SK-MEL-5 (cell line): ENCODE results near the gene HEPN1. TPM values are rescaled to one million over a fixed set of nuclear protein-coding genes. Genes with fewer than 3 reads are reported as not detected.

Experiments
- DNase-seq: peaks from one replicate; pipeline ENCODE4 v3.0.0-alpha.2; 2016; ENCODE audit warnings: low read depth, low spot score
- in situ Hi-C: cut with HindIII; loops from 2 replicates; pipeline ENCODE4 v1.10.0; 2016; ENCODE audit warnings: low sequenced_read_pairs, high pct_unique_total_duplicates, low pct_unique_long_range_greater_than_20kb
- total RNA-seq: library from RNA; depleted of rRNA; stranded (reverse); fragments of >200 nt; shearing (Covaris generic); gene quantifications from 2 replicates; pipeline ENCODE4 v1.2.3, GENCODE V29; 2014

The HEPN1 gene
- total RNA-seq, 1 experiment from 2014 or later: not detected

DNA sequence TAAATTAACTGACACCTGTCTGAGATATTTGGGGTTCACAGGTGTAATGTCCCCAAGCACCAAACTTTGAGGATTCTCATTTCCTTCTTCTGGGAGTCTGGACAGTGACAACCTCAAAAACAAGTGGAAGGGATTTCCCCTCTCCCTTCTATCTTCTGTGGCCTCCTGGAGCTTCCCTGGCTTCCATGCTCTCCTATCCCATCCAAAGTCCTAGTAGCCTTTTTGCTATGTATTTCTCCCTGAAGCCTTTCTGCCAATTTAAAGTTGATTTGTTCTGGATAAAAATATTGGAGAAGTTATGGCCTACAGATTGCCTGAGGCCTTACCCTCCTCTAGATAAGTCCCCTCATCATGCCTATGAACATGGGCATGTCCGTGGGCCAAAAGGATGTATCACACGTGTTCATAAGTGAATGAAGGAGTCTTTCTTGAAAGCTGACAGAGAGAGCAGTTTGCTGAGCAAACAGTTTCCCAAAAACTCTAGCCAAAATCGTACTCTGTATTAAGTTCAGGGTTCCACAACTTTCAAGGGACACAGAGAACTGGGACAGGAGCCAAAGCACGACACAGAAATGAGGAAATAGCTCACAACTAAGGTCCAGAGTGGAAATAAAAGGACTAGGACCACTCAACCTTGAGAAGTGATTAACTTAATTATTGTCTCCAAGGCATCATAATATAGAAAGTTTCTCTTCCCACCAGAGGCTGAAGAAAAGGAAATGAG is 10.1 kb downstream of the HEPN1 start:
- in situ Hi-C loops: no loop called here
- no peak for DNase-seq

DNA sequence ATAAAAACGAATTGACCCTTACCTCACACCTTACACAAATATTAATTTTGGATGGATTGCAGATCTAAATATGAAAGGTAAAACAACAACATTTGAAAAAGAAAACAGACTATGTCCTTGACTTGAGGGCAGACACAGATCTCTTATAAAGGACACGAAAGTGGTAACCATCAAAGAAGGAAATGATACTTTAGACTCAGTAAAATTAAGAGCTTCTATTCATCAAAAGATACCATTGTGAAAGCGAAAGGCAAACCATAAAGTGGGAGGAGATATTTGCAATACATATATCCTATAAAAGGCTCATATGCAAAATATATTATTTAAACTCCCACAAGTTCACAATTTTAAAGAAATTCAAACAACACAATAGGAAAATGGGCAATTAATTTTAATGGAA is 11.7 kb downstream of the HEPN1 start:
- in situ Hi-C loops: no loop called here

DNA sequence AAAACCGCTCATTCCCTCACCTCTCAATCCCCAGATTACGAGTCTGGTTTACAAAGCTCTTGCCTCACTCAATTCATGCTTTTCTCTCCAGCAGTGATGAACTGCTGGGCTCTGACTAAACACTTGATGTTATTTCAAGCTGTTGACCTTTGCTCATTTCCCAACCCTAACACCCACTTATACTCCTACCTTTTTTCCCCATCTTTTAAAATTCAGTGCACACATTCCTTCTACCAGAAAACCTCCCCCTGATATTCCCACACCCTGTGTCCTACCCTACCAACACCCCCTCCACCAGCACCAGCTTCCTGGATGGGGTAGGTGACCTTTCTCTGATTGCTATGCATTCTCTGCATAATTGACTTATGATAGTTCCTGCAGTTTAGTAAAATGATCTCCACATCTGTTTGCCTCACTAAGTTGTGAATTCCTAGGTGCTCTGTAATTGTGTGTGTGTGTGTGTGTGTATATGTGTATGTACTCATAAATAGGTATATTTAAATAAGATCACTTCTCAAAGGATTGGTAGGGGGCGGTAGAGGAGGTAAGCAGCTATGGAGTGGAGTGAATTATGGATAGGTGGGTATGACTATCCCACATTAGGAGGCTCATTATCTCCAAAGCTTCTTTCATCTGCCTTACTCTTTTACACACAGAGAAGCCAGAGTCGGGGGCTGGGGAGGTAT is 16.0 kb downstream of the HEPN1 start:
- in situ Hi-C loops: no loop called here
- DNase-seq: no peak

More for the DNA sequence above, 11.7 kb downstream of the HEPN1 start:
- no peak for DNase-seq

DNA sequence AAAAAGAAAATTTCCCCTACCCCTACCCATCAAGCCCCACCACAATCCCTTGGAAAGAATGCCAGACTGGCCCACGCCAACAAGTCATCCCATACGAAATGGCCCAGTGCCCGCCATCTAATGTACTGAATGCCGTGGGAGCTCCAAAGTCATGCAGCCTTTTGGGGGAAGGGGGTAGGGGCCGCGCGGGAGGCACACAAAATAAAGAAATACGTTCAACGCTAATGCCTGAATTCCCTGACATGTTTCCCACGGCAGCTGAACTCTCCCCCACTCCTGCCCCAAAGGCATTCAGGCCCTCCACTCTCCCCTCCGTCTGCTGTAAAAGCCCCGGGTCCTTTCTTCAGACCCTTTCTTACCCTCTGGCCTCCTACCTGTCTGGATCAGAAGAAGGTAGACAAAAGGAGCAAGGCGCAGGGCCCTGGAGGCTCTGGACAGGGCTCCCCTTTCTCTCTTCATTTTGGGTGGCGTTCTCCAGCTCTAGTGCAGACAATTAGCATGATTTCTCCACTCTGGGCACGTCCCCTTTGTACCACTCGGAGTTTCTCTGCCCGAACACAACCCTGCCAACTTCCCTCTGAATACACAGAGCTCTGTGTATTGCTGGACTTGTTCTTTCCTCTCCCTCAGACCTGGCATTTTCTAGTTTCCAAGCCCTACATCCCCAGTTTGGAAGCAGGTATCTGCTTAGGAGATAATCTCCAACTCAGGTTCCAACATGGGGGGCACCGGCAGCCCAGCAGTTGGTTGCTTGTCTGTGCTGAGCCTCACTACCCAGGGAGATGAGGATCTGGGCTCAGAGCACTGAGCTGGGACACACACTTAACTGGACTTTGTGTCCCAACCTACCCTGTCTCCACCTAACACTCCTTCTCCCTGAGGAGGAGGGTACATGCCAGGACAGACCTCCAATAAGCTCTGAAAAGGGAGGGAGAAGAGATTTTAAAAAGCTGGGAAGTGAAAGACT is 16.8 kb downstream of the HEPN1 start, which contains the start of gene HEPACAM:
TSS of gene HEPACAM (minus strand) at position 500 of the 967 bp plus-strand sequence. CDS start at position 459, 41 bp downstream.
- in situ Hi-C loops: no loop called here
- DNase-seq: no peak

DNA sequence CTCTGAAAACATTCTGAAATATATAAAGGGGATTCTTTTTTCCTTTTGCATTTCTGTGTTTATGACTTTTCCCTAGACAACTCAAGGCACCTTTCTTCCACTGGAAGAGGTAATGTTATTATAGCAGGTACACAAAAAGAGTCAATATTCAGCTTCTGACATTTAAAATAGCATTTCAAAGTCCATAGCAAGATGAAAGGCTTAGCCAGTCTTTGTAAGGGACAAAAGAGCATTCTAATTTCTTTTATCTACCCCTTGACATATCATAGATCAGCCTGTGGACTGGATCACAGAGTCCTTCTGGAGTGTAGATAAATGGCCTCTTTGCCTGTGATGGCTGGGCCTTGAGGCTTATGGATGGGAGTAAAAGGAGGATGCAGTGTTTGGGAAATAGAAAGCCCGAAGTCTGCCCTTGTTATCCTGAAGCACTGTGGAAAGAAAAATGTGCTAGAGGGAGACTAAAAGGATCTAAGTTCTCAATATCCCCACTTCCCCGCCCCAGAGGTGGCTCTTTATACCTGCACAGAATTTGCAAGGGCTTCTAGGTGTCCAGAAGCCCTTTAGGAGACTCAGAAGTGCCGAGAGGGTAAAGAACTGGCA is 18.4 kb downstream of the HEPN1 start:
- in situ Hi-C loops: no loop called here
- no peak for DNase-seq

DNA sequence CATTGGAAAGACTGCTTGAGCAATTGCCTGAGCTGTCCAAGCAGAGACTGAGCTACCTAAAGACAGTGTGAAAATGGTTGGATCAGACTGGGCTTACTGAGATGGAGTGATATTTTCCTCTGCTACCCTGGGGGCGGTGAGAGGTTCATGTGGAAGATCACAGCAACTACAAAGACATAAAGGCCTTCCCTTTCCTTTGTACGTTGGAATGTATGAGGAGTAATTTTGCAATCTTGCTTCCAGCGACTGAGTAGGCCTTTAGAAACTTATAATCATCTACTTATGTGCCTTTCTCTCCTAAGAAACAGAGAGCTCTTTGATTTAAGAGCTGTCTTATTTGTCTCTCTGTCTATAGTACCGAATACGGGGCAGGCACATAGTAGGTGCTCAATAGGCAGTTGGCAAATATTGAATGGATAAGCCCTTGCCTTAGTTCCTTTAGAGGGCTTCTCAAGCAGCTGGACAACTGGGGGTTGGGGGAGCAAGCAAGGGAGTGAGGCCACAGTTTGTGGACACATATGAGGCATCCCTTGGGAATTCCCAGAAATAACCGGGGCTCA is 19.2 kb downstream of the HEPN1 start:
- in situ Hi-C loops: no loop called here
- DNase-seq: peak; percentile 44

DNA sequence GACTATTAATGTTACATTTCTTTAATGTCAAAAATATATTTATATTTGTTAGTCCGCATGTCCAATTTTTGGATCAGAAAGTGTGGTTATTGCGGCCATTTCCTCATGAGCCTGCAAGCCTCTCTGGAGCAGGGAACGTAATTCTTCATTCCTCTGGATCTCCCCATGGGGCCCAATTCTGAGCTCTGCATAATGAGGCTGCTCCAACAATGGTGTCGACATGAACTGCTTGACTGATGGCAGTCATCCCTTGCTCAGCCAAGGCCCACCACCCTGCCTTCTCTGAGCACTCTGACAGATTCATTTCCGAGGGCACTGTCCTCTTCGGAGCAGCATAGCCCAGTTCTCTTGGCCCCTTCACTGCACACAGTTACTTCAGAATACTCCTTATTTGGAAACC is 19.9 kb downstream of the HEPN1 start:
- in situ Hi-C loops: no loop called here
- no peak for DNase-seq

DNA sequence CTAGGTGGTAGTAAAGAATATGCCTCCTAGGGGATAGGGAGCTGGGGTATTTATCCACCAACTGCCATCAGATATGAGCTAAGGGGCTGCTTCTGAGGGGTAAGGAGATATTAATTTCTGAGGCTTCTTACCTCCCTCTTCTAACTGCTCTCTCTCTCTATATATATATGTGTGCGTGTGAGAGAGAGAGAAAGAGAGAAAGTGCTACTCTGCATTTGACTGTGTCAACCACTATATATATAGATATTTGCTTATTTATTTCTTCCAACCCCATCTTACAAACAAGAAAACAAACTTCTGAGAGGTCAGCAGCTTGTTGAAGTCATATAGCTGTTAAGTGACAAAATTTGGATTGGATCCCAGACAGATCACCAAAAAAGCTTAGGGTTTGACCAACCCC is 22.7 kb downstream of the HEPN1 start:
- DNase-seq: no peak
- in situ Hi-C loops: no loop called here

DNA sequence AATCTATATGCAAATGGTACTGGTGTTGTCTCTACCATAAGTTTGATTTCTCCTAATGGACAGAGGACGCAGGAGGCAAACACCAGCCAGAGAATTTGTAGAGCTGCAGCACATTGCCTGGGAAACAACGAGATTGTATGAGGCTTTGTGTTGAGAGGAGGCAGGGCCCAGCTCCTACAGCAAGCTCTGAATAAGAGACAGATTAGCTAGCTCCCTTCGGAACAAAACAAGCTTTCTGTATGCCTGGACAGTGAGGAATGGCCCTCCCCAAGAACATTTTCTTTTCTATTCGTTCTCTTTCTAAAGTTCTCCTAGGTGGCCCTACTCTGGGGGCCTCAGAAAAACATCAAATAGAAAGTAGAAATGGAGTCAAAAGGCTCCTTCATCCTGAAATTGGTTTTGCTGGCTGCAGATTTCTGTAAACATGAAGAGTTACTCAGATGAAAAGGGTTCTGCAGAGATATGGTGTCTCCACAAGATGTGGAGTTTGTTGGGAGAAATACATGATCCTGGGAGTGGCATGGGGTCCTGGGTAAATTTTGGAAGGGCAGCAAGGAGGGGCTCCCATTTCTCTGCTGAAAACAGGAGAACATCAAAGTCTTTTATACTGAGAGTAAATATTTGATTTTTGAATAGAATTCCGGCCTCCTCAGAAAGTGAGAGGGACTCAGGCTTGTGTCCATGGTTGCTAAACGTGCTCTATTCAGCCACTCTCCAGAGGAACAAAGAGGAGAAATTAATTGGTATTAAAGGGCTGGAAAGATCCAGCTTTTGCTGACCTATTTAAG is 23.6 kb downstream of the HEPN1 start:
- in situ Hi-C loops: no loop called here
- DNase-seq: no peak

DNA sequence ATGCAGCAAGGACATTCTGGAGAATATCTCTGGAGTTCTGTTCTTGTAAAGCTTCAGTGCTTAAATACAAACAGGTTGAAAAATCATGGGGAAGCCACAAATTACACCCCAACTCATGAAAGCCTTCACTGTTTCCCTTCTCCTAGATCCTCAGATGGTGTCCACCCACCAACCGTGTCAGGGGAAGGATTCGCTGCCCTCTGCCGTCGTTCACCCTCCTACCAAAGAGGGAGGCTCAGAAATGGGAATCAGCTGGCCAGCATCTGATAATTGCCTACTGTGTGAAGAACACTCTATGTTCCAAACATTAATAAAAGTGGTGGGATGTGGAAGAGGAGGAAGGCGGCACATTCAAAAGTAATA is 24.2 kb downstream of the HEPN1 start:
- in situ Hi-C loops: no loop called here
- peak; percentile 14 for DNase-seq

DNA sequence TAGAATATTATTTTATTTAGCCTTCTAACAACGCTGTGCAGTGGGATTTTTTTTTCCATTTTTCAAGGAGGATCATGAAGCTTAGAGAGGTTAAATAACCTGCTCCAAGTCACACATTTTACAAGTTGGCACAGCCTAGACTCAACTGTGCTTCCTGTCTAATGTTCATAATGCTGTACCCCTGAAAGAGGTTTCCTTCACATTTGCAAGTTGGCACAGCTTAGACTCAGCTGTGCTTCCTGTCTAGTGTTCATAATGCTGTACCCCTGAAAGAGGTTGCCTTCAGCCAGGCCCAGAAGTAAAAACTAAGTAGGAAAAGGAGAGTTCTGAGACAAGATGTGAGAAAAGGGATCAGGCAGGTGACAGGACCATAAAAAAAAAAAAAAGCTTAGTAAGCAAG is 24.7 kb downstream of the HEPN1 start:
- in situ Hi-C loops: no loop called here
- DNase-seq: no peak

DNA sequence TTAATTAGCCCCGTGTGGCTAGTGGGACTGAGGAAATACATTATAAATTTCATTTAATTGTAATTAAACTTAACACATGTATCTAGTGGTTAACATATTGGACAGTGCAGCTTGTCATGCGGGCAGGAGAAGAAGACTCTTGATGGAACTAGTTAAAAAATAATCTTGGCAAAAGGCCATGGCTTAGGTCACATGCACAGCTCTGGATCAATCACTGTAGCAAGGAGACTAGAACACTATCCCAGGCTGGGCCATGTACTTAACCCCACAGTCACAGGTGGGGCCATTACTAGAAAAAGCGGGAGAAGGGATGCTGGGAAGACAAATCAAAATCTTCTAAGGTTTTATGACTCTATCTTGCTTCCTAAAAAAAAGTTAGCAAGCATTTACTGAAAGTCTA is 25.5 kb downstream of the HEPN1 start:
- no peak for DNase-seq
- in situ Hi-C loops: no loop called here

DNA sequence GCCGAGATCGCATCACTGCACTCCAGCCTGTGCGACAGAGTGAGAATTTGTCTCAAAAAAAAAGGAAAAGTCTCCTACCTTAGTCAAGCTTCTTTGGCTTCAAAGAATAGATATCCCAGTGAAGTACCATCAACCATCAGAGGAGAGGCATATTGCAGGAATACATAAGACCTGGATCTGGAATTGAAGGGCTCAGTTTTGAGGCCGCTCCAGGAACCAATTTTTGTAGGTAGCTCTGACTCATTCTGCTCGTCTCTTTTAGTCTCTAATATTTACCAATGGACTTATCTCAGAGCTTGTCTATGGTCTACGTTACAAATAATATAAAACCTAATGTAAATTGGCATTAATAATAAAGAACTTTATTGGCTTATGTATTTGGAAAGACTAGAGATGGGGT is 26.8 kb downstream of the HEPN1 start:
- in situ Hi-C loops: no loop called here
- DNase-seq: no peak

DNA sequence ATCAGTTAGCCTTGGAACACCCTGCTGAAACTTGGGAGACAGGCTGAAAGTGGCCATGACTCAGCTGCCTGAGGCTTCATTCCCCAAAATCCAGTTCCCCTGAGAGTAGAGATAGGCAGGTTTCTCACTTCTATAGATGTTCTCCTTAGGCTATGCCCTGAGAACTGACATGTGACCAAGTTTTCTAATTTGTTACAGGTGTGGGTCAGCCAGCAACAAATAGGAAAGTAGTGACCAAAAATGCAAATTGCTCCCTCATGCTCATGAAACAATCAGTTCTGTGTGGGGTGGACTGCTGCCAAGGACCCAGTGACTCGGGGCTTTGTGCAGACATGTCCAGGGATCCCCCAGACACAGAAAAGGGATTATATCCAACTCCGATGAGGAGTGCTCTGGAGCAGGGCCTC is 27.7 kb downstream of the HEPN1 start:
- DNase-seq: peak; percentile 12
- in situ Hi-C loops: no loop called here

DNA sequence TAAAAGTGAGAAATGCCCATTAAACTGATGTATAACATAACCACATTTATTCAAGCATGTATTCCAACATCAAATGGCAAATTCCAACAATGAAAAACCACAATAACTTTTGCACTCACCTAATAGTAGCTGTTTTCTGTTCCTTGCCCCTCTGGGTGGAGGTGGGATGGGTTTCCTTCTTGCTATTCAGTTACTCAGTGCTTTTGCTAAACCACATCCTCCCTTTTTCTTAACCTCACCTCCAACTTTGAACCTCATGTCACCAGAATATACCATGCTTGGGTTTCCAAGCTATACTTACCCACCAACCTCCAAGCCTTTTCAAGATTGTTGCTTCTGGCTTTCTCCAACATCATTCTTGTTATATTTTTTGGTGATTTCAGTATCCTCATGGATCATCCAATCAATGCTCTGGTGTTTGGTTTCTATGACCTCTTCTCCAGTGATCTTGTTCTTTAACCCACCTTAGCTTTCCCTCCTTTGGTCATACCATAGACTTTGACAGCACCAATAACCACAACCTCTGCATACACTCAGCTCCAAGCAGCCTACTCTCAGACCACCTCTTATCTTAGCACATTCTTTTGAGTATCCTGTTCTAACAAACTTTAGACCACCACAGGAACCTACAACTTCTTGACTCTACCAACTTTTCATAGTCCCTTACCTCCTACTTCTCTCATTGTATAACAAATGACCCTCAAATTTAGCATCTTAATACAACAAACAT is 31.7 kb downstream of the HEPN1 start:
- in situ Hi-C loops: loop anchor here (10.0 kb wide), 1 partner anchor 194 kb away; no protein-coding TSS in a partner anchor
- no peak for DNase-seq

DNA sequence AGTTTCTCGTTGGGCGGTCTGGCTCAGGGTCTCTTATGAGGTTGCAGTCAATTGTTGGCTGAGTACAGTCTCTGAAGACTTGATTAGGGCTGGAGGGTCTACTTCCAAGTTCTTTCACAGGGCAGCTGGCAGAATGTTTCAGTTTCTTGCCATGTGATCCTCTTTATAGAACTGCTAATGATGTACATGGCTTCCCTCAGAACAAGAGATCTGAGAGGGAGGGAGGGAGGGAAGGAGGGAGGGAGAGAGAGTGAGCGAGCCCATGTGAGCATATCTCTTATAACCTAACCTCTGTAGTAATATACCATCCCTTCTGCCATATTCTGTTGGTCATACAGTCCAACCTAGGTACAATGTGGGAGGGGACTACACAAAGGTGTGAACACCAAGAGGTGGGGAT is 32.3 kb downstream of the HEPN1 start:
- in situ Hi-C loops: loop anchor here (10.0 kb wide), 1 partner anchor 193 kb away; no protein-coding TSS in a partner anchor
- DNase-seq: no peak
